D721Med (cell line): ENCODE data around the gene ADGRL3.

Experiments
- DNase-seq: peaks from one replicate; pipeline ENCODE4 v3.0.0; 2011; ENCODE audit warnings: low spot score; ENCODE audit not compliant: insufficient read length
- FAIRE-seq: peaks from 2 replicates; lab custom pipeline; 2011; peaks lifted over from hg19 to GRCh38; lab: Jason Lieb, UNC
- TF ChIP-seq, protein P1 (sequence below): IDR thresholded peaks from 2 replicates; pipeline ENCODE4 v1.5.1; 2012; ENCODE audit warnings: mild to moderate bottlenecking, control low read depth; ENCODE audit not compliant: insufficient read depth; ENCODE audit errors: missing control alignments

ADGRL3 gene

DNA sequence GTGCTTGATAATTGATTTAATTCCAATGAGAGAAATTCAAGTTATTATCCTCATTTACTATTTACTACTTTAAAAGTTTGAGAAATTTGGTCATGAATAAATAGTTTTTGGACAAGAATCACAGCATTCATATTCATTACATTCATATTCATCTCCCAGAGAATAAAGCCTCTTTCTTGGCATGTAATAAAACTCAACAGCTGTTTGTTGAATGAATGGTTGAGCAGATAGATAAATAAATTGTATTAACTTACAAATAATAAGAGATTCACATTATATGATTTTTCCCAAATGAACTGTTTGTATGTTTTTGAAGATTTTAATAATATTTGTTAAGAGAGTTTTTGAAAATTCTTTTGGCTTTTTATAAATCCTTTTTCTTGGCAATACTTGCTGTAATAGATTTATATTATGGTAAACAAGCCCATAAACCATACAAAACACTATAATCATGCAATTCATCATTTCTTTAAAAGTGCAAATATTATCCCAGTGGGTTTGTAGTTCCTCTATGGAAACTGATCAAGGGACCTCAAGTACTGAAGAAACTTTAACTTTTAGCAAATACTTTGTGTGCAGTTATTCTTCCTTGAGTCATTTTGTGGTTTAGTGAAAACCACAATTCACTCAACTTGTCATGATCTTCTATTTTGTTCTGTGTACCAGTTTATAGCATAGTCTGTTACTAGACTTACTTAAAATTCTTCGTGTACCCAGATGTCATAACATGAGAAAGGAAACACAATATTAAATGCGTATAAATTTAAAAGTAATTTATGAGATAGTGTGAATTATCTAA lies 371.8 kb downstream of the ADGRL3 start:
- TF ChIP-seq, protein P1, sequence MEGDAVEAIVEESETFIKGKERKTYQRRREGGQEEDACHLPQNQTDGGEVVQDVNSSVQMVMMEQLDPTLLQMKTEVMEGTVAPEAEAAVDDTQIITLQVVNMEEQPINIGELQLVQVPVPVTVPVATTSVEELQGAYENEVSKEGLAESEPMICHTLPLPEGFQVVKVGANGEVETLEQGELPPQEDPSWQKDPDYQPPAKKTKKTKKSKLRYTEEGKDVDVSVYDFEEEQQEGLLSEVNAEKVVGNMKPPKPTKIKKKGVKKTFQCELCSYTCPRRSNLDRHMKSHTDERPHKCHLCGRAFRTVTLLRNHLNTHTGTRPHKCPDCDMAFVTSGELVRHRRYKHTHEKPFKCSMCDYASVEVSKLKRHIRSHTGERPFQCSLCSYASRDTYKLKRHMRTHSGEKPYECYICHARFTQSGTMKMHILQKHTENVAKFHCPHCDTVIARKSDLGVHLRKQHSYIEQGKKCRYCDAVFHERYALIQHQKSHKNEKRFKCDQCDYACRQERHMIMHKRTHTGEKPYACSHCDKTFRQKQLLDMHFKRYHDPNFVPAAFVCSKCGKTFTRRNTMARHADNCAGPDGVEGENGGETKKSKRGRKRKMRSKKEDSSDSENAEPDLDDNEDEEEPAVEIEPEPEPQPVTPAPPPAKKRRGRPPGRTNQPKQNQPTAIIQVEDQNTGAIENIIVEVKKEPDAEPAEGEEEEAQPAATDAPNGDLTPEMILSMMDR = no peak
- DNase-seq (no peak), FAIRE-seq (no peak)

GRCh38 chr4:61575796-61576195 lies 375.7 kb downstream of the ADGRL3 start:
- DNase-seq (no peak), FAIRE-seq (no peak)
- TF ChIP-seq, protein P1 = no peak

- DNase-seq = no peak
- TF ChIP-seq, protein P1 = no peak
- no peak for FAIRE-seq
These were observed 379.7 kb downstream of the ADGRL3 start for GRCh38 chr4:61579786-61580185.

DNA sequence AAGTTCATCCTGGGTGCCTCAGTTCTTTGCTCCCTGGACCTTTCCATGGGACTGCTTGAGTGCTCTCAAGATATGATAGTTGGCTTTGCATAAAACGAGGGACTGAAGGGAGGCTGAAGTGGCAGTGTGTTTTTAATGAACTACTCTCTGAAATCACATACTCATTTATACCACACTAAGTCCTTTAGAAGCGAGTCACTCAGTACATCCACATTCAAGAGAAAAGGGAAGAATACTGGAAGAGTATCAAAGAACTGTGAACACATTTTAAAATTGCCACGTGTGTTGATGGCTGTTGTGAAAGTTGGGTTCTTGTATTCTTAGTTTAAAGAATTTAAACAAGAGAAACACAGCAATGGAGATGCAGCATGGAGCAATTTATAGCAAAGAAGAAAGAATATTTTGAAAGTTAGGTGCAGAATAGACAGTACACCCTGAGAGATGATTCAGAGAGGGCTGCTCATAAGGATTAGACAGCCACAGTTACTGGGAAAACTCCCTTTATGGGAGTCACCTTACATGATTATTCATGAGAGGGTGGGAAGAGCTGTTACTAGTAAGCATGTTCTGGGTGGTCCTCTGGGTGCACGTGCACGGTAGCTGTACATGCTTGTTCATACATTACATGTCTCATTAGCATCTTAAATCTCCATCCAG lies 380.7 kb downstream of the ADGRL3 start:
- FAIRE-seq = no peak
- TF ChIP-seq, protein P1 = no peak

GRCh38 chr4:61583696-61584095 lies 383.6 kb downstream of the ADGRL3 start:
- no peak for DNase-seq
- peak; percentile 41 for FAIRE-seq
- TF ChIP-seq, protein P1 = no peak

More for the DNA sequence above, 380.7 kb downstream of the ADGRL3 start:
- no peak for DNase-seq

- FAIRE-seq (no peak), DNase-seq (no peak)
- TF ChIP-seq, protein P1 = no peak
These were observed 388.7 kb downstream of the ADGRL3 start for GRCh38 chr4:61588621-61589402.
